Left cardiac atrium (tissue), 4 donors: Measurements from ENCODE around the gene MILR1. TPM values are rescaled to one million over a fixed set of nuclear protein-coding genes. Genes with fewer than 3 reads are reported as not detected.
A peak's percentile ranks its signal among the peaks of the same experiment; 100 is the strongest.
"Not testable (repeated sequence)": the region's sequence is repeated elsewhere in the genome, so short reads cannot be mapped to it uniquely, and the experiment has no call there.

Experiments used
- ATAC-seq, 2 donors: fragments of 200-7000 bp; cut with Tn5 transposase; one replicate each; pipeline ENCODE4 v1.9.1; 2020; ENCODE audit warnings: mild to moderate bottlenecking in 2 of 2, moderate library complexity in 2 of 2
- DNase-seq: peaks from one replicate; pipeline ENCODE4 v3.0.0-alpha.2; 2020
- intact Hi-C, 2 donors: fragments of 100-400 bp; cut with DNase I; formaldehyde crosslinking; loops; one replicate each; pipeline versions ENCODE4 v1.14.1 to v1.15.1; 2022 to 2023
- total RNA-seq, 2 donors: library from RNA; stranded (reverse); fragmentation: NEBNext Ultra II Directional; extraction: Animal tissue kit (Norgen Biotek cat#: 25700); gene quantifications; one replicate each; pipeline ENCODE4 v1.2.1, GENCODE V29; 2021
- donor health status: DM: no; HTN: yes; CAD: no.
- donor health status: DM: no; HTN: yes; CAD: no; lungs with severe emphysema.
- donor health status: DM: yes; HTN: yes; CAD: no.
- donor health status: Dilated cardiomyopathy.

Gene MILR1
- total RNA-seq, 2 donors from 2014 or later, result 5.0 to 13.7 TPM

GRCh38 chr17:64424324-64424849, 24.5 kb upstream of the MILR1 start:
- ATAC-seq (no peak), DNase-seq (no peak)
- intact Hi-C loops, result loop anchor here (5.0 to 10.0 kb wide), 2 partner anchors 60 to 68 kb away; no protein-coding TSS in a partner anchor

DNA sequence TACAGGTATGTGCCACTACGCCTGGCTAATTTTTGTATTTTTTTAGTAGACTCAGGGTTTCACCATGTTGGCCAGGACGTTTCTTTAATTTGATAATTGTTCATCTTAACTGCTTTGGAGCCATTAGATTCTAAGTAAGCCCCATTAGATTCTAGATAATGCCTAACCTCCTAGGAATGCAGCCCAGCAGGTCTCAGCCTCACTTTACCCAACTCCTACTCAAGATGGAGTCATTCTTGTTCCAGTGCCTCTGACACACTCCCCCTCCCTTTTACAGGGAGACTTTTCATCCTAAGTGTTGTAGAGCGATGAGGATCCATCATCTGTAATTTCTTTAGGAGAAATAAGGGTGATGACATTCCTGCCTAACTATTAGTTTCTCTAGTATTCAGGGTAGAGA, 23.7 kb upstream of the MILR1 start:
- ATAC-seq (no peak), DNase-seq (no peak)
- intact Hi-C loops, result loop anchor here in 1 of 2 donors (10.0 kb wide), 1 partner anchor 60 kb away; no protein-coding TSS in a partner anchor

DNA sequence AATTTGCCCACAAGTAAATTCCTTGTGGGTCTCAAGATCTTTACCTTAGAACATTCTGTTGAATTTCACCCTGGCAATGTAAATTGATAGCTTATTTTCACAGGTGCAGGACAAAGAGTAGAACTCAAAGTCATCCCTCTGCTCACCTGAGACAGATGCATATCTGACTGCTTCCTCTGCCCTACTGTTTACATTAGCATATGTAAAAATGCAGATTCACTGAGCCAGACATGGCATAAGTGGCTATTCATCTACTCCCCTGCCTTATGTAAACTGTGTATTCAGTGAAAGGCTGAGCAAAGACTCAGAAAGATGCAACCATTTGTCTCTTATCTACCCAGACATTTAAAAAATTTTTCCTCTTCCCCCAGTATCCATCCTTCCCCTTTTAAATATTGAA, 22.3 kb upstream of the MILR1 start:
- intact Hi-C loops, result loop anchor here in 1 of 2 donors (10.0 kb wide), 1 partner anchor 58 kb away; no protein-coding TSS in a partner anchor
- ATAC-seq, result no peak

DNA sequence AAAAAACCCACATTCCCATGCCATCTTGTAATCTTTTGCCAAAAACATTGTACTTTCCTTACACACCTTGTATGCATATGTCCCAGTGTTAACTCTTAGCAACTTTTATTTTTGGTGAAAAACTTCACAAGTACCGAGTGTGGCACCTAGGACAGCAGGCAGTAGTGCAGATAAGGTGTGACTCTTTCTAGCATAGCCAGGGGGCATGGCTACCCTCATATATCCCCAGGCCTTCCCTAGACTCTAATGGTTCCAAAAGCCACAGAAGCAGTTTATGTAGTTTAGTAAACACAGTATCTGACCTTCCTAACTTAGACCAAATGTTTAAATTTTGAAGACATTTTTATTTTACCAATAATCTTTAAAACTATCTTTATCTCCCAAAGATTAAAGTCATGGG, 20.5 kb upstream of the MILR1 start:
- intact Hi-C loops, result loop anchor here in 1 of 2 donors (10.0 kb wide), 1 partner anchor 56 kb away; no protein-coding TSS in a partner anchor
- DNase-seq, result no peak
- ATAC-seq, result no peak

More for the DNA sequence above, 22.3 kb upstream of the MILR1 start:
- DNase-seq, result no peak

DNA sequence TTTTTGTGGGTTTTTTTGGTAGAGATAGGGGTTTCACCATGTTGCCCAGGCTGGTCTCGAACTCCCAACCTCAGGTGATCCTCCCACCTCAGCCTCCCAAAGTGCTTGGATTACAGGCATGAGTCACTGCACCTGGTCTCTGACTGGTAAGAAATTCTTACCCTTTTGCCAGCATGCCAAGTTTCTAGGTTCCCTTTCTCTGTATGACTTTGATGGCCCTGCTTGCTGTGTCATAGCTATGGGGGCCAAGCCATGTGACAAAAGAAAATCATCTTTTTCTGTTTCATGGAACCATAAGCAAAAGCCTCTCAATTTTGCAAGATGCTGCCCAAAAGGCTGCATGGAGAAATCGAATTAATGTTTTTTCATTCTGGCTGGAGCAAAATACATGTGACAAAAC, 18.9 kb upstream of the MILR1 start:
- ATAC-seq, DNase-seq, intact Hi-C loops: not testable (repeated sequence)

DNA sequence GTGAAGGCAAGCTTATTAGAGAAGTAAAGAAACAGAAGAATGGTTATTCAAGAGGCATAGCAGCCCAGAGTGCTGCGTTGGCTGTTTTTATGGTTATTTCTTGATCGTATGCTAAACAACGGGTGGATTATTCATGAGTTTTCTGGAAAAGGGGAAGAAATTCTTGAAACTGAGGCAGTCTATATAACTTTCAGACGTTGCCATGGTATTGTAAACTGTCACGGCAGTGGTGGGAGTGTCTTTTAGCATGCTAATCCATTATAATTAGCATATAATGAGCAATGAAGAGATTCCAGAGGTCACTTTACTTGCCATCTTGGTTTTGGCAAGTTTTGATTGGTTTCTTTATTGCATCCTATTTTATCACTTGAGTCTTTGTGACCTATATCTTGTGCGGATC, 17.4 kb upstream of the MILR1 start:
- ATAC-seq, result no peak
- no peak for DNase-seq
- intact Hi-C loops, result no loop called here

DNA sequence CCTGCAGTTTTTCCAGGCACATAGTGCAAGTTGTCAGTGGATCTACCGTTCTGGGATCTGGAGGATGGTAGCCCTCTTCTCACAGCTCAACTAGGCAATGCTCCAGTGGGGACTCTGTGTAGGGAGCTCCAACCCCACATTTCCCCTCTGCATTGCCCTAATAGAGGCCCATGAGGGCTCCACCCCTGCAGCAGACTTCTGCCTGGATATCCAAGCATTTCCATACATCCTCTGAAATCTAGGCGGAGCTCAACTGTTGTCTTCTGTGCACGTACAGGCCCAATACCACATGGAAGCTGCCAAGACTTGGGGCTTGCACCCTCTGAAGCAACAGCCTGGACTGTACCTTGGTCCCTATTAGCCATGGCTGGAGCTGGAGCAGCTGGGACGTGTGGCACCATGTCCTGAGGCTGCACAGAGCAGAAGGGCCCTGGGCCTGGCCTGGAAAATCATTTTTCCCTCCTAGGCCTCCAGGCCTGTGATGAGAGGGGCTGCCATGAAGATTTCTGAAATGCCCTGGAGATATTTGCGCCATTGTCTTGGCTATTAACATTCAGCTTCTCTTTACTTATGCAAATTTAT, 10.9 kb upstream of the MILR1 start:
- no peak for ATAC-seq
- DNase-seq, result no peak
- intact Hi-C loops, result no loop called here

- ATAC-seq, DNase-seq, intact Hi-C loops: not testable (repeated sequence)
Measured at GRCh38 chr17:64439521-64439920, 9.4 kb upstream of the MILR1 start.

DNA sequence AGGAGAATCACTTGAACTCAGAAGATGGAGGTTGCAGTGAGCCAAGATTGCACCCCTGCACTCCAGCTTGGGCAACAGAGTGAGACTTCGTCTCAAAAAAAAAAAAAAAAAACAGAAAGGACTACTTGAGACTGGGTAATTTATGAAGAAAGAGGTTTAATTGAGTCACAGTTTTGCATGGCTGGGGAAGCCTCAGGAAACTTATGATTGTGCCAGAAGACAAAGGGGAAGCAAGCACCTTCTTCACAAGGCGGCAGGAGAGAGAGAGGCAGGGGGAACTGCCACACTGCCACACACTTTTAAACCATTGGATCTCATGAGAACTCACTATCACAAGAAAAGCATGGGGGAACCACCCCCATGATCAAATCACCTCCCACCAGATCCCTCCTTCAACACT, 9.0 kb upstream of the MILR1 start:
- ATAC-seq, result no peak
- DNase-seq, result no peak
- intact Hi-C loops, result no loop called here

DNA sequence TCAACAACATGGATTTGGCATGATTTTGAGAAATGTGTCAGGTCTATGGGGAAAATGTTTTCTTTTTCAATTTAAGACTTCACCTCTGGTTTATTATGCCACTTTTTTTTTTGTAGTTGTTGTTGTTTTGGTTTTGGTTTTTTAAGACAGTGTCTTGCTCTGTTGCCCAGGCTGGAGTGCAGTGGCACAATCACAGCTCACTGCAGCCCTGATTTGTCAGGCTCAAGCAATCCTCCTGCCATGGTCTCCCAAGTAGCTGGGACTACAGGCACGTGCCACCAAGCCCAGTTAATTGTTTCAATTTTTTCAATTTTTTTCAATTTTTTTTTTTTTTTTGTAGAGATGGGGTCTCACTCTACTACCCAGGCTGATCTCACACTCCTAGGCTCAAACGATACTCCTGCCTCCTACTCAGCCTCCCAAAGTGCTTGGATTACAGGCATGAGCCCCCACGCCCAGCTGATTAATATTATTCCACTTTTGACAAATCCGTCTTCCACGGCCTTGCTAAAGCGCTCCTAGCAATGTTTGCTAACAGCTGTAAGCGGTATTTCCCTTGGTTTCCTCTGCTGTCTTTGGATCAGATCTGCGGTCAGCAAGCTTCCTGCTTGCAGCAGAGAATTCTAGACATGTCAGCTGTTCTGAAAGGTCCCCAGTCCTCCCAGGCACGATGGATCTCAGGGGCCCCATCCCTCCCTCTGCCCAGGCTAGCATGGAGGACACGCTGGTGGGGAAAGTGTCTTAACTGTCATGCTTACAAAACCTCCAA, 7.0 kb upstream of the MILR1 start:
- ATAC-seq, result peak; percentile 84 to 87
- intact Hi-C loops, result no loop called here
- DNase-seq, result peak; percentile 31

GRCh38 chr17:64442541-64442971, 6.4 kb upstream of the MILR1 start:
- ATAC-seq (peak; percentile 19 to 58), DNase-seq (no peak)
- intact Hi-C loops, result no loop called here

GRCh38 chr17:64443086-64443760, 5.7 kb upstream of the MILR1 start:
- DNase-seq (no peak), ATAC-seq (no peak)
- intact Hi-C loops, result no loop called here

DNA sequence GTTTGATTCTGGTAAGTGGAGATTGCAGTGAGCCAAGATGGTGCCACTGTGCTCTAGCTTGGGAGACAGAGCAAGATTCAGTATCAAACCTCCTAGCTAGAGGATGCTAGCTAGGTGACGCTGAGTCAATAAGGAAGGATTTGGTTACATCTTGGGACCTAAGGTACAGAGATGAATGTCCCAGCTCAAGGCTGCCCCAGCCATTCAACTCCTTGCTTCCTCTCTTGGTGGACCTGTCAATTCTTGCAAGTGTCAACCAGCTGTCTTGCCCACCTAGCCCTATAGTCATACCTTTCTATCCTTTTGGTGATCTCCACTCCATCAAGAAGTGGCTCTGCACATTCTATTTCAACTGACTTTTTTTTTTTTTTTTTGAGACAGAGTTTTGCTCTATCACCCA, 1.4 kb upstream of the MILR1 start:
- DNase-seq, result no peak
- intact Hi-C loops, result no loop called here
- no peak for ATAC-seq

DNA sequence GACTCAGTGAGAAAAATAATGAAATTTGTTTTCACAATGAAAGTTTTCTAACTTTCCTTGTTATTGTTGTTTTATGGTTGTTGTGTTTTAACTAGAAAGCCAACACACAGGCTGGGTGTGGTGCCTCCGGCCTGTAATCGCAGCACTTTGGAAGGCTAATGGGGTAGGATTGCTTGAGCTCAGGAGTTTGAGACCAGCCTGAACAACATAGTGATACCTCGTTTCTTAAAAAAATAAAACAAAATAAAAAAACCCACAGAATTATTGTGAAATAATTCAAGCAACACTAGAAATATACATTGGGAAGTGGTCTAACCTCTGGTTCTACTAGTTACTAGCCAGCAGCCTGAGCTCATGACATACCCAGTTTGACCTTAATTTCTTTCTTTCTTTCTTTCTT, 630 bp downstream of the MILR1 start:
- DNase-seq (no peak), ATAC-seq (peak in 1 of 2 donors; percentile 47)
- intact Hi-C loops, result no loop called here

DNA sequence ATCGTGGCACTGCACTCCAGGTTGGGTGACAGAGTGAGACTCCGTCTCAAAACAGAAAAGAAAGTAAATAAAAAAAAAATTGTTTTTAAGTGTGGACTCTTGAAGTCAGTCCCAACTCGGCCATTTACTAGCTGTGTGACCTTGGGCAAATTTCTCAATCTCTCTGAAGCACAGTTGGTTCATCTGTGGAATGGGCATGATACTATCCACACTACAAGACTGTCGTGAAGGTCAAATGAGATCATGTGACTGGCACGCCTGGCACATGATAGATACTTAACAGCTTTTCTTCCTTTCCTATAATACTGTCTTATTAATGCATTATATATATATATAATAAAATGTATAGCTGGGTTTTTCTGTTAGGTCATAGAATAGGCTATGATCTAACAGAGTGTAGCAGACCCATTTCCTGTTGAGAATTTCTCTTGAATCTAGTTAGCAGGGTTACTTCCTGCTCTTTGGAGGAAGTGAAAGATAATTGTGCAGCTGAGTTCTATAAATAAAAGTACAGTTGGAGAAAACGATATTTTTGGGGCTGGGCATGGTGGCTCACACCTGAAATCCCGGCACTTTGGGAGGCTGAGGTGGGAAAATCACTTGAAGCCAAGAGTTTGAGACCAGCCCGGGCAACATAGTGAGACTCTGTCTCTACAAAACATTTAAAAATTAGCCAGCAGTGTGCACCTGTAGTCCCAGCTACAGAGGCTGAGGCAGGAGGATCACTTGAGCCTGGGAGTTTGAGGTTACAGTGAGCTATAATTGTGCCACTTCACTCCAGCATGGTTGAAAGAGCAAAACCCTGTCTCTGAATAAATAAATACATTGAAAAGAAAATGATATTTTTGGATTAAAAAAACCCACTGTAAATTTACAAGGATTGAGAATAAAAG, 7.3 kb downstream of the MILR1 start:
- intact Hi-C loops, result no loop called here
- no peak for DNase-seq
- ATAC-seq, result peak in 1 of 2 donors; percentile 30

DNA sequence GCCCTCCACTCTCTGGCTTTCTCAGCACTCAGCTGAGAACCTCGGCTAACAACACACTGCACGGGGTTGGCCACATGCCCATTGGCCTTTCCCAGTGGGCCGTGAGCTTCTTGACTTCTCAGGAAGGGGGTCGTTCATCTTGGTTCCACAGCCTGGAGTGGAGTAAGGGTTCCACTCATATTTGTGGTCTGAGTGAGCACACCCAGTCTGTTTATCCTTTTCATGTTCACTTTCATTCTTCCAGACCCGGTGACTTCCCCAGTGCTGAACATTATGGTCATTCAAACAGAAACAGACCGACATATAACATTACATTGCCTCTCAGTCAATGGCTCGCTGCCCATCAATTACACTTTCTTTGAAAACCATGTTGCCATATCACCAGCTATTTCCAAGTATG, 8.2 kb downstream of the MILR1 start:
- ATAC-seq, result no peak
- DNase-seq, result no peak
- intact Hi-C loops, result no loop called here

- intact Hi-C loops, result no loop called here
- peak in 1 of 2 donors; percentile 25 for ATAC-seq
- no peak for DNase-seq
Measured at GRCh38 chr17:64458756-64459155, 9.8 kb downstream of the MILR1 start.

DNA sequence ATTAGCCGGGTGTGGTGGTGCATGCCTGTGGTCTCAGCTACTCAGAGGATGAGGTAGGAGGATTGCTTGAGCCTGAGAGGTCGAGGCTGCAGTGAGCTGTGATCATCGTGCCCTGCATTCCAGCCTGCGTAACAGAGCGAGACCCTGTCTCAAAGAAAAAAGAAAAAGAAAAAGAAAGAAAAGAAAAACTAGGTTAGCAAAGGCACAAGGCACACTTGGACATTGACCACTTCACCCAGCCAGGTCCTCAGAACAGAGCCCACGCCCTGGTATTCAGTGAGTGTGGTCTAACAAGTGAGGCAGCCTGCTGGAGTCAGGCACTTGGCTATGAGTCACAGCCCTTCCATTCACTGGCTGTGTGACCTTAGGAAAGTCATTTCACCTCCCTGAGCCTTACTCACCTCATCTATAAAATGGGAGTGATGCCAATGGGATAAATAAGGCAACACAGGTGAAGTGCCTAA, 10.4 kb downstream of the MILR1 start:
- intact Hi-C loops, result no loop called here
- no peak for ATAC-seq

DNA sequence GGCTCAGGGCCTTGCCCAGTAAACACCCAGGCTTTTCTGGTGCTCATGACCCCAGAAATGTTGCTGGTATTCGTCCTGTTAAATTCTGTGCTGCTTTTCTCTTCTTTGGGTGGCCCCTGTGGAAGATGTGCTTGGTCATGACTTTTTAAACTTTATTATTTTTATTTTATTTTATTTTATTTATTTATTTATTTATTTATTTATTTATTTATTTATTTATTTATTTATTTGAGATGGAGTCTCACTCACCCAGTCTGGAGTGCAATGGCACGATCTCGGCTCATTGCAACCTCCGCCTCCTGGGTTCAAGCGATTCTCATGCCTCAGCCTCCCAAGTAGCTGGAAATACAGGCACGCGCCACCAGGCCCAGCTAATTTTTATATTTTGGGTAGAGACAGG, 10.9 kb downstream of the MILR1 start:
- ATAC-seq, intact Hi-C loops, DNase-seq: not testable (repeated sequence)

More for the DNA sequence above, 10.4 kb downstream of the MILR1 start:
- no peak for DNase-seq
